OCI-LY3 (cell line): ENCODE measurements around the gene ANKRD65.

ENCODE experiments used
- H2AFZ ChIP-seq: fragments of 200-600, 300-600 bp; shearing (Covaris generic); 2 replicates; pipeline ENCODE4 v1.6.0; 2014; ENCODE audit warnings: antibody characterized with exemption, low read depth, low read length
- H3K27ac ChIP-seq: fragments of 200-600, 300-600 bp; sonication (generic); 2 replicates; pipeline ENCODE4 v1.5.1; 2014; ENCODE audit warnings: mild to moderate bottlenecking, low read length, moderate library complexity, mixed read lengths
- H3K27me3 ChIP-seq: fragments of 200-600, 300-600 bp; sonication (generic); 2 replicates; pipeline ENCODE4 v1.6.1; 2014; ENCODE audit warnings: low read depth, low read length, mixed read lengths
- H3K36me3 ChIP-seq: fragments of 200-600, 300-600 bp; sonication (generic); replicated peaks from 2 replicates; pipeline ENCODE3; 2014; ENCODE audit warnings: low read depth, low read length, mixed read lengths
- H3K4me1 ChIP-seq: fragments of 300-600, 200-600 bp; sonication (generic); 2 replicates; pipeline ENCODE4 v1.6.1; 2014; ENCODE audit warnings: low read length, mixed read lengths
- H3K4me2 ChIP-seq: fragments of 200-600, 300-600 bp; sonication (generic); 2 replicates; pipeline ENCODE4 v1.6.1; 2014; ENCODE audit warnings: low read length, mixed read lengths
- H3K4me3 ChIP-seq: fragments of 300-600, 200-600 bp; sonication (generic); 2 replicates; pipeline ENCODE4 v1.5.1; 2014; ENCODE audit warnings: antibody characterized with exemption, mild to moderate bottlenecking, low read length, moderate library complexity
- H3K79me2 ChIP-seq: fragments of 300-600, 200-600 bp; shearing (Covaris generic); 2 replicates; pipeline ENCODE4 v1.6.1; 2014; ENCODE audit warnings: mild to moderate bottlenecking, low read length, mixed read lengths
- H3K9ac ChIP-seq: fragments of 300-600, 200-600 bp; shearing (Covaris generic); 2 replicates; pipeline ENCODE4 v1.6.0; 2014; ENCODE audit warnings: mild to moderate bottlenecking, low read length, moderate library complexity
- H3K9me3 ChIP-seq: fragments of 200-600, 300-600 bp; shearing (Covaris generic); 2 replicates; pipeline ENCODE4 v1.6.1; 2014; ENCODE audit warnings: low read length, mixed read lengths; ENCODE audit not compliant: insufficient read depth
- H4K20me1 ChIP-seq: fragments of 200-600, 300-600 bp; sonication (generic); 2 replicates; pipeline ENCODE4 v1.6.1; 2016; ENCODE audit warnings: low read length, mixed read lengths; ENCODE audit not compliant: insufficient read depth
- CTCF ChIP-seq: fragments of 200-600, 300-600 bp; sonication (generic); IDR thresholded peaks from 2 replicates; pipeline ENCODE4 v1.5.1; 2014; ENCODE audit warnings: antibody characterized with exemption, low read length, low read depth
- EZH2phosphoT487 ChIP-seq: fragments of 200-600 bp; shearing (Covaris generic); IDR thresholded peaks from 2 replicates; pipeline ENCODE4 v1.6.1; 2018; ENCODE audit warnings: antibody characterized with exemption, mixed run types, low read depth

Gene ANKRD65

GRCh38 chr1:1390675-1391074 is 30.4 kb downstream of the ANKRD65 start:
- peaks cover 80% of the 10 kb centered on the region for H3K36me3 ChIP-seq
- no peak overlapping the region for H3K9ac ChIP-seq
- TF ChIP-seq CTCF (no peak), EZH2phosphoT487 (no peak)
- no peaks in the 10 kb centered on the region for H3K9me3 ChIP-seq
- H3K4me1 ChIP-seq = no peaks in the 10 kb centered on the region
- H3K27me3 ChIP-seq = no peaks in the 10 kb centered on the region
- no peak overlapping the region for H3K4me3 ChIP-seq
- peaks cover 27% of the 10 kb centered on the region for H3K79me2 ChIP-seq
- H3K27ac ChIP-seq = no peak overlapping the region
- H2AFZ ChIP-seq = no peak overlapping the region
- no peak overlapping the region for H3K4me2 ChIP-seq
- no peaks in the 10 kb centered on the region for H4K20me1 ChIP-seq

GRCh38 chr1:1388078-1388472 is 33.0 kb downstream of the ANKRD65 start:
- no peaks in the 10 kb centered on the region for H3K27me3 ChIP-seq
- H3K27ac ChIP-seq = no peak overlapping the region
- no peak overlapping the region for H3K4me2 ChIP-seq
- H3K79me2 ChIP-seq = peaks cover 13% of the 10 kb centered on the region; the same call in 1 of the 2 replicates
- H3K36me3 ChIP-seq = peaks cover 66% of the 10 kb centered on the region
- no peaks in the 10 kb centered on the region for H4K20me1 ChIP-seq
- no peak overlapping the region for H2AFZ ChIP-seq
- H3K4me3 ChIP-seq = no peak overlapping the region
- no peak overlapping the region for H3K9ac ChIP-seq
- no peaks in the 10 kb centered on the region for H3K9me3 ChIP-seq
- TF ChIP-seq CTCF (no peak), EZH2phosphoT487 (no peak)
- H3K4me1 ChIP-seq = no peaks in the 10 kb centered on the region

GRCh38 chr1:1387098-1388077 is 33.7 kb downstream of the ANKRD65 start:
- Histone ChIP-seq H4K20me1 (no peaks in the 10 kb centered on the region), H3K79me2 (peaks cover 13% of the 10 kb centered on the region), H2AFZ (no peak overlapping the region)

More at GRCh38 chr1:1387098-1388077, 33.7 kb downstream of the ANKRD65 start:
- no peak overlapping the region for H3K9ac ChIP-seq
- H3K27ac ChIP-seq = no peak overlapping the region
- peaks cover 61% of the 10 kb centered on the region for H3K36me3 ChIP-seq
- TF ChIP-seq CTCF = no peak
- no peak for TF ChIP-seq EZH2phosphoT487
- H3K4me2 ChIP-seq = no peak overlapping the region
- H3K4me1 ChIP-seq = no peaks in the 10 kb centered on the region
- no peak overlapping the region for H3K4me3 ChIP-seq
- no peaks in the 10 kb centered on the region for H3K27me3 ChIP-seq
- H3K9me3 ChIP-seq = no peaks in the 10 kb centered on the region
